Measurements from ENCODE around the gene GPS1. TPM values are rescaled to one million over a fixed set of nuclear protein-coding genes. Genes with fewer than 3 reads are reported as not detected.

The GPS1 gene
- total and polyA plus RNA-seq, 9 of the 15 experiments (the other 6 are each of a cell fraction or from before 2014, with no cell fraction given) = 3.1 to 167 (median 69.9) TPM

DNA sequence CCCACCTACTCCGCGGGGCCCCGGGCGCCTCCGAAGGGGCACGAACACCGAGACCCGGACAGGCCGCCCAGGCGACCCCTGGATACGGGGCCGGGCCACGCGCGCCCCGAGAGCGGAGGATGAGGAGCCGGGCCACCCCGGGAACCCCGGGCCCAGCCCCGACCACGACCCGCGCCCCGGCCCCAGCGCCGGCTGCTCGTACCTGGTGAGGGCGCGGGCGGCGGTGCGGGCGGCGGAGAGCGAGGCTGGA lies 46.1 kb downstream of the GPS1 start:
- ChIA-PET POLR2A (interaction anchor here (0.7 to 1.8 kb wide), 8 partner anchors 9 to 103 kb away, joined by 3 to 16 read pairs (median 4); partner anchors contain the start of gene DUS1L), CTCF (ENCODE audit: low intra/inter-chr PET ratio) (interaction anchor here (0.6 kb wide), 1 partner anchor 68 kb away, joined by 3 read pairs; no protein-coding TSS in a partner anchor)
- no peak for FAIRE-seq
- H4K20me1 ChIP-seq (replicated peaks; ENCODE audit: control insufficient read depth, insufficient read depth, low read length) = peaks cover 25% of the 10 kb centered on the region
- H3K79me2 ChIP-seq (ENCODE audit: control insufficient read depth, insufficient read depth, low read length) = peaks cover 65% of the 10 kb centered on the region
- in situ Hi-C loops (cut with MboI) = no loop called here
- peak overlapping the region; percentile 97 for H3K4me3 ChIP-seq
- no TSS peak for BruUV-seq (replicated peaks)
- H3K9me3 ChIP-seq (replicated peaks; ENCODE audit: control insufficient read depth, insufficient read depth, low read depth, low read length) = no peaks in the 10 kb centered on the region
- WGBS (ENCODE audit: insufficient coverage, low coverage, missing lambda C conversion rate) = 0% methylated on average over 4 of the region's 36 CpGs
- H3K27ac ChIP-seq (ENCODE audit: extremely low read depth, low read depth, low read length) = peak overlapping the region; percentile 94
- H3K4me2 ChIP-seq (ENCODE audit: insufficient read depth, low read length) = peak overlapping the region; percentile 78; the same call in 1 of the 2 replicates
- no peaks in the 10 kb centered on the region for H3K27me3 ChIP-seq (ENCODE audit: control insufficient read depth in 2 of 2, insufficient read depth in 2 of 2, low read length in 2 of 2)
- intact Hi-C loops (cut with micrococcal nuclease) = loop anchor here (5.0 kb wide), 1 partner anchor 66 kb away; the partner anchor contains the start of gene RAC3
- DNase-seq (ENCODE audit: extremely low read depth in 1 of 4, low spot score in 3 of 4) = peak in 2 of 4 experiments; percentile 76 to 80
- no peak overlapping the region; the same call in 1 of the 2 replicates for H2AFZ ChIP-seq (ENCODE audit: low read depth, low read length)
- peak overlapping the region; percentile 95 to 100 for H3K9ac ChIP-seq (ENCODE audit: insufficient read depth in 1 of 2, low read depth in 2 of 2, low read length in 2 of 2)
- no peak for ATAC-seq
- no peaks in the 10 kb centered on the region for H3K9me1 ChIP-seq (ENCODE audit: control insufficient read depth, insufficient read depth, low read length)
- peaks cover 32 to 92% of the 10 kb centered on the region in 2 experiments for H3K4me1 ChIP-seq (replicated peaks in 1 of 2; ENCODE audit: control insufficient read depth in 2 of 2, insufficient read depth in 2 of 2, low read length in 2 of 2)
- peaks cover 46% of the 10 kb centered on the region for H3K36me3 ChIP-seq (ENCODE audit: control insufficient read depth, insufficient read depth, low read length)
- TF ChIP-seq RBM34 (IDR thresholded peaks at IDR 0.05; ENCODE audit: borderline replicate concordance, insufficient read depth, low read length) = no peak
- no peak for TF ChIP-seq RBM17 (IDR thresholded peaks at IDR 0.05; ENCODE audit: borderline replicate concordance, low read depth, low read length)
- TF ChIP-seq, protein P1, sequence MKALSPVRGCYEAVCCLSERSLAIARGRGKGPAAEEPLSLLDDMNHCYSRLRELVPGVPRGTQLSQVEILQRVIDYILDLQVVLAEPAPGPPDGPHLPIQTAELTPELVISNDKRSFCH (CRISPR knock-in tag; IDR thresholded peaks at IDR 0.05) = no peak
- TF ChIP-seq, protein P1 (tag; IDR thresholded peaks at IDR 0.05) = peak; percentile 19; the same call in 1 of the 2 replicates
- TF ChIP-seq RBFOX2 (IDR thresholded peaks at IDR 0.05; ENCODE audit: low read depth, low read length) = peak; percentile 81
- peak; percentile 63 for TF ChIP-seq NELFE (IDR thresholded peaks at IDR 0.05; ENCODE audit: insufficient read depth, insufficient read length)
- TF ChIP-seq TOE1 (IDR thresholded peaks at IDR 0.05; ENCODE audit: borderline replicate concordance) = no peak
- 0 out of 2 replicates have a peak, but pooled peaks have one; percentile 65 for TF ChIP-seq TOE1 (CRISPR knock-in tag; IDR thresholded peaks at IDR 0.05; ENCODE audit: borderline replicate concordance, low read depth)
- no peak for TF ChIP-seq ZNF263 (CRISPR knock-in tag; IDR thresholded peaks at IDR 0.05; ENCODE audit: borderline replicate concordance)
- TF ChIP-seq NONO (IDR thresholded peaks at IDR 0.05; ENCODE audit: low read depth in 2 of 2, low read length in 1 of 2) = peak; percentile 85 to 100; a peak in 2 of 4 replicates
- TF ChIP-seq, protein P2, sequence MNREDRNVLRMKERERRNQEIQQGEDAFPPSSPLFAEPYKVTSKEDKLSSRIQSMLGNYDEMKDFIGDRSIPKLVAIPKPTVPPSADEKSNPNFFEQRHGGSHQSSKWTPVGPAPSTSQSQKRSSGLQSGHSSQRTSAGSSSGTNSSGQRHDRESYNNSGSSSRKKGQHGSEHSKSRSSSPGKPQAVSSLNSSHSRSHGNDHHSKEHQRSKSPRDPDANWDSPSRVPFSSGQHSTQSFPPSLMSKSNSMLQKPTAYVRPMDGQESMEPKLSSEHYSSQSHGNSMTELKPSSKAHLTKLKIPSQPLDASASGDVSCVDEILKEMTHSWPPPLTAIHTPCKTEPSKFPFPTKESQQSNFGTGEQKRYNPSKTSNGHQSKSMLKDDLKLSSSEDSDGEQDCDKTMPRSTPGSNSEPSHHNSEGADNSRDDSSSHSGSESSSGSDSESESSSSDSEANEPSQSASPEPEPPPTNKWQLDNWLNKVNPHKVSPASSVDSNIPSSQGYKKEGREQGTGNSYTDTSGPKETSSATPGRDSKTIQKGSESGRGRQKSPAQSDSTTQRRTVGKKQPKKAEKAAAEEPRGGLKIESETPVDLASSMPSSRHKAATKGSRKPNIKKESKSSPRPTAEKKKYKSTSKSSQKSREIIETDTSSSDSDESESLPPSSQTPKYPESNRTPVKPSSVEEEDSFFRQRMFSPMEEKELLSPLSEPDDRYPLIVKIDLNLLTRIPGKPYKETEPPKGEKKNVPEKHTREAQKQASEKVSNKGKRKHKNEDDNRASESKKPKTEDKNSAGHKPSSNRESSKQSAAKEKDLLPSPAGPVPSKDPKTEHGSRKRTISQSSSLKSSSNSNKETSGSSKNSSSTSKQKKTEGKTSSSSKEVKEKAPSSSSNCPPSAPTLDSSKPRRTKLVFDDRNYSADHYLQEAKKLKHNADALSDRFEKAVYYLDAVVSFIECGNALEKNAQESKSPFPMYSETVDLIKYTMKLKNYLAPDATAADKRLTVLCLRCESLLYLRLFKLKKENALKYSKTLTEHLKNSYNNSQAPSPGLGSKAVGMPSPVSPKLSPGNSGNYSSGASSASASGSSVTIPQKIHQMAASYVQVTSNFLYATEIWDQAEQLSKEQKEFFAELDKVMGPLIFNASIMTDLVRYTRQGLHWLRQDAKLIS (CRISPR knock-in tag; IDR thresholded peaks at IDR 0.05) = peak; percentile 32; the same call in 1 of the 2 replicates
- no peak for TF ChIP-seq MYC (IDR thresholded peaks at IDR 0.05; ENCODE audit: low read depth, low read length)
- TF ChIP-seq MYC (CRISPR knock-in tag; IDR thresholded peaks at IDR 0.05; ENCODE audit: borderline replicate concordance, low read depth) = no peak
- TF ChIP-seq JUNB (CRISPR knock-in tag; conservative IDR thresholded peaks at IDR 0.05) = 0 out of 2 replicates have a peak, but pooled peaks have one; percentile 6
- TF ChIP-seq, protein P3, sequence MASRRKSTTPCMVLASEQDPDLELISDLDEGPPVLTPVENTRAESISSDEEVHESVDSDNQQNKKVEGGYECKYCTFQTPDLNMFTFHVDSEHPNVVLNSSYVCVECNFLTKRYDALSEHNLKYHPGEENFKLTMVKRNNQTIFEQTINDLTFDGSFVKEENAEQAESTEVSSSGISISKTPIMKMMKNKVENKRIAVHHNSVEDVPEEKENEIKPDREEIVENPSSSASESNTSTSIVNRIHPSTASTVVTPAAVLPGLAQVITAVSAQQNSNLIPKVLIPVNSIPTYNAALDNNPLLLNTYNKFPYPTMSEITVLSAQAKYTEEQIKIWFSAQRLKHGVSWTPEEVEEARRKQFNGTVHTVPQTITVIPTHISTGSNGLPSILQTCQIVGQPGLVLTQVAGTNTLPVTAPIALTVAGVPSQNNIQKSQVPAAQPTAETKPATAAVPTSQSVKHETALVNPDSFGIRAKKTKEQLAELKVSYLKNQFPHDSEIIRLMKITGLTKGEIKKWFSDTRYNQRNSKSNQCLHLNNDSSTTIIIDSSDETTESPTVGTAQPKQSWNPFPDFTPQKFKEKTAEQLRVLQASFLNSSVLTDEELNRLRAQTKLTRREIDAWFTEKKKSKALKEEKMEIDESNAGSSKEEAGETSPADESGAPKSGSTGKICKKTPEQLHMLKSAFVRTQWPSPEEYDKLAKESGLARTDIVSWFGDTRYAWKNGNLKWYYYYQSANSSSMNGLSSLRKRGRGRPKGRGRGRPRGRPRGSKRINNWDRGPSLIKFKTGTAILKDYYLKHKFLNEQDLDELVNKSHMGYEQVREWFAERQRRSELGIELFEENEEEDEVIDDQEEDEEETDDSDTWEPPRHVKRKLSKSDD (conservative IDR thresholded peaks at IDR 0.05; ENCODE audit: low read length) = no peak

All from K562 (cell line).